GM18520 (cell line): ENCODE results near the gene LMOD1.
"Not testable (repeated sequence)": the region's sequence is repeated elsewhere in the genome, so short reads cannot be mapped to it uniquely, and the experiment has no call there.

ENCODE experiments used
- ATAC-seq: cut with Tn5 transposase; IDR thresholded peaks from one replicate; pipeline ENCODE4 v1.9.1; 2021; ENCODE audit not compliant: unreplicated experiment

Gene LMOD1

GRCh38 chr1:201946224-201946908, at the start of gene LMOD1:
TSS of gene LMOD1 (minus strand) at chr1:201946548. CDS start at chr1:201946340, 208 bp downstream.
- no peak for ATAC-seq

DNA sequence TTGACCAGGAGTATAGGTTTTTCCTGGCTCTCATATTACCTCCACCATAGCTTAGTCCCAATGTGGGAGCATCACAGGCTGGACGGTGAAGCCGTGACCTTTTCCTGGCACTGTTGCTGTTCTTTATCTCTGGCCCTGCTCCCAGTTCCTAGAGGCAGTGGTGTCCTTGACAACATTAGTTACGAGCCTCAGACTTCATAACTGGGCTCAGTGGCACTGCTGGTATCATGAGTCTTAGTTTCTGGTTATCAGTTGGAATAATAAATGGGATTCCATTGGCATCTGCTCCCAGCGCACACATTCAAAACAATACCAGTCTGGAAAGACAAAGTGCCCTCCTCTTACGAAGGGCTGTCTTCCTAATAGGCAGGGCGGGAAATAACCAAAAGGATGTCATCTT, 44.1 kb upstream of the LMOD1 start:
- no peak for ATAC-seq

GRCh38 chr1:201989354-201990128, 43.2 kb upstream of the LMOD1 start:
- ATAC-seq: no peak

DNA sequence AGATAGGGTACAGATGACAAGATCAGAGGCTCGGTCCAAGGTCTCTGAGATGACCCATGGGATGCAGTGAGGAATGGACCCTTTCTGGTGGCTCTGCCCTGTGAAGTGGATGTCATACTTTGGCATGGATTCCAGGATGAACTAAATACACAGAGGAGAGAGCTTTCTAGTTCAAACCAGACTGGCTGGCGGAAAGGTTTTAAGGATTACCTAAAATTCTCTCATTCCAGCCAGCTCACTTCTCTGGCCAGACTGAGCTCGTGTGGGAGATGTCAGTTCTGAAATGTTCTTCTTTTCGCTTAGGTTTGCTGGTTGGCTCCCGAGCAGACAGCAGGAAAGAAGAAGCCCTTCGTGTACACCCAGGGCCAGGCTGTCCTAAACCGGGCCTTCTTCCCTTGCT, 42.3 kb upstream of the LMOD1 start:
- no peak for ATAC-seq

- ATAC-seq: no peak
These were observed 39.0 kb upstream of the LMOD1 start for GRCh38 chr1:201985355-201985754.

GRCh38 chr1:201984446-201984845, 38.1 kb upstream of the LMOD1 start:
- no peak for ATAC-seq

DNA sequence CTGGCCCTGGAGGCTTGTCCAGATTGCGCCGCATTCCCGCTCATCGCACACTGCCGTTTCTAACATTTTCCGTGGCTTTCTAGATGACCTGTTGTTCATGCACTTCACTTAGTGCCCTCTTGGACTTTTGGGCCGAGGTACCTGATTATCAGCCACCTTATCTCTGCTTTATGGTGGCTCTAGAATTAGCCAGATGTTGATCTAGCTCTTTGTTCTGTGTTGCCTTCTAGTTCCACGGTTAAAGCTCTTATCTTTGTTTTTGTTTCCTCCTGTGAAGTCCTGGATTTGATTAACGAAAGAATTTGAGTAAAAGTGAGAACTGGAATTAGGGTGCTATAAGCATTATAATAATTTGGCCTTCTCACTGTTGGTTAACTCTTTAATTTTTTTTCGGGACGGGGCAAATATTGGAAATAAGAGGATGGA, 37.0 kb upstream of the LMOD1 start:
- no peak for ATAC-seq

DNA sequence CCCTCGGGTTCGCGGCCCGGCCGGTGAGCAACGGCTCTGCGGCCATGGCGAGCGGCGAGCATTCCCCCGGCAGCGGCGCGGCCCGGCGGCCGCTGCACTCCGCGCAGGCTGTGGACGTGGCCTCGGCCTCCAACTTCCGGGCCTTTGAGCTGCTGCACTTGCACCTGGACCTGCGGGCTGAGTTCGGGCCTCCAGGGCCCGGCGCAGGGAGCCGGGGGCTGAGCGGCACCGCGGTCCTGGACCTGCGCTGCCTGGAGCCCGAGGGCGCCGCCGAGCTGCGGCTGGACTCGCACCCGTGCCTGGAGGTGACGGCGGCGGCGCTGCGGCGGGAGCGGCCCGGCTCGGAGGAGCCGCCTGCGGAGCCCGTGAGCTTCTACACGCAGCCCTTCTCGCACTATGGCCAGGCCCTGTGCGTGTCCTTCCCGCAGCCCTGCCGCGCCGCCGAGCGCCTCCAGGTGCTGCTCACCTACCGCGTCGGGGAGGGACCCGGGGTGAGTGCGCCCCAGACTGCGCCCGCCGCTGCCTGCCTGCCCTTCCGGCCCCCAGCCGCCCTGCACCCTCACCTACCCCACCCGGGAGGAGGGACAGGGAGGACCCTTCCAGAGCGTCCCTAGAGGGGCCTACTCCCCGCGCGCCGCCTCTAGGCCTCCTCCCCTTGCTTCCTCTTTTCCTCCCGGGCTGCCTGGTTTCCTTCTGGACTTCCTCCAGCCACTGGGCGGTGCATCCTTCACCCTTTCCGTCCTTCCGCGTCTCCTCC, 36.5 kb upstream of the LMOD1 start, which contains the start of gene RNPEP:
Gene RNPEP (plus strand): TSS at position 26 of the 757 bp plus-strand sequence. CDS start 19 bp downstream, at position 45.
- ATAC-seq: peak; percentile 55

DNA sequence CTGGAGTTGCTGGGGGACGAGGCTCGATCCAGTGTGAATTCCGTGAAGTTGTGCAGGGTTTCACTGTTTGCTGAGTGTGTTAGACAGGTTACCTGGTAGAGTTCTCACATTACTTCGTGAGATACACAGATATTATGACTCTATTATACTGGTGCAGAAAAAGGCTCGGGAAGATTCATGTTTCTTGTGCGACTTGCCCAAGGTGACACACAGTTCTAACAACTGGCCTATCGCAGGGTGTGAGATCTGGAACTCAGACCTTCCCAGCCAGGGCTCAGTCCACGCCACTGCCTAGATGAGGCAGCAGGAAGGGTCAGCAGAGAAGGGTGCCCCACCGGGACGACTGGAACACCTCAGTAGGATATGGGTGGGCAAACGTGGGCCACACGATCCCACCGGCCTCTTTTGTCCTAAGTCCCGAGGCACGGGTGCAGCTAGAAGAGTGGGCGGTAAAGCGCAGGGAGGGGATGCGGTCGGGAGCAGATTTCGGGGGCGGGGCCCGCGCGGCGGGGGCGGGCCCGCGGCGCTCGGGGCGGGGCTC, 35.8 kb upstream of the LMOD1 start:
- peak; percentile 5 for ATAC-seq

DNA sequence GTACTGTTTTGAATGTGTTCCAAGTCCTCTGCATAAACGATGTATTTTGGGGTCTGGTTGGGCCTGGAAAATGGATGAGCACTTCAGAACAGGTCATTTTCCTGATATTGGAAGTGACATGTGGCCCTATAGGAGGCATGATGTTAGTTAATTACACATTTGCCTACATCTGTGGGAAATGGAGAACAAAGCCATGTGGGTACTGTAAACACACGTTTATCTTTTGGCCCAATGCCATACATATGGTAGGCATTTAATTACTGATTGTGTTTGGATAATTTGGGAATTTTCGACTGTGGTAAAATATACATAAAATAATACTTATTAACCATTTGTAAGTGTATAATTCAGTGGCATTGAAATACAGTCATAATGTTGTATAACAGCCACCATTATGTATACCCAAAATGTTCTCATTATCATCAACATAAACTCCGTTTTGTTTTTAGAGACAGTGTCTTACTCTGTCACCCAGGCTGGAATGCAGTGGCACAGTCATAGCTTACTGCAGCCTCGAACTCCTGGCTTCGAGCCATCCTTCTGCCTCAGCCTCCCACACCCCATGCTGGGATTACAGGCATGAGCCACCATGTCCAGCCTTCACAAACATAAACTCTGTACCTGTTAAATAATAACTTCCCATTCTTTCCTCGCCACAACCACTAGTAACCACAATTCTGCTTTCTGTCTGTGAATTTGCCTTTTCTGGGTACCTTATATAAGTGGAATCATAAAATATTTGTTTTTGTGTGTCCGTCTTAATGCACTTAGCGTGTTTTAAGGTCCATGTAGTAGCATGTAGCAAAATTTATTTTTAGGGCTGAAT, 24.2 kb upstream of the LMOD1 start:
- ATAC-seq: no peak

GRCh38 chr1:201968202-201968925, 22.0 kb upstream of the LMOD1 start:
- no peak for ATAC-seq

DNA sequence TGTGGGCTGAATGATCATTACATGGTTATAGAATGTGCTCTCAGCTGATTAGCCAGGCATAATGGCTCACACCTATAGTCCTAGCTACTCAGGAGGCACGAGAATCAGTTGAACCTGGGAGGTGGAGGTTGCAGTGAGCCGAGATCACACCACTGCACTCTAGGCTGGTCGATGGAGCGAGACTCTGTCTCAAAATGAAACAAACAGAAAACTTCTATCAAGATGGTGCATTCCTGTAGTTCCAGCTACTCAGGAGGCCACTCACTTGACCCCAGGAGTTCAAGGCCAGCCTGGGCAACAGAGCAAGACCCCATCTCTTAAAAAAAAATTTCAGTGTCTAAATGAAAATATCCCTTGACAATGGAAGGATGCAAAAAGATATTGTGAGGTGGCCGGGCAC, 19.8 kb upstream of the LMOD1 start:
- no peak for ATAC-seq

DNA sequence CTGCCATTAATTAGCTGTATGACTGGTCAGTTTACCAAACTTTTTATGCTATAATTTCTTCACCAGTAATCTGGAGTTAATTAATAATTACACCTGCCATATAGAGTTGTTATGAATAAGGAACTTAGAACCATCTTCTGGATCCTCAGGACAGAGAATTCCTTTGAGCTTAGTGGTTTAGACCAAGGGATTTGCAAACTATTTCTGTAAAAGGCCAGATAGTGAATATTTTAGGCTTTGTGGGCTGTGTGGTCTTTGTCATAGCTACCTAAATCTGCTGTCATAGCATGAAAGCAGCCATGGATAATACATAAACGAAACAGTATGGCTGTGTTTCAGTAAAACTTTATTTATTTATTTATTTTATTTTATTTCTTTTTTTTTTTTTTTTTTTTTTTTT, 17.9 kb upstream of the LMOD1 start:
- ATAC-seq: no peak

DNA sequence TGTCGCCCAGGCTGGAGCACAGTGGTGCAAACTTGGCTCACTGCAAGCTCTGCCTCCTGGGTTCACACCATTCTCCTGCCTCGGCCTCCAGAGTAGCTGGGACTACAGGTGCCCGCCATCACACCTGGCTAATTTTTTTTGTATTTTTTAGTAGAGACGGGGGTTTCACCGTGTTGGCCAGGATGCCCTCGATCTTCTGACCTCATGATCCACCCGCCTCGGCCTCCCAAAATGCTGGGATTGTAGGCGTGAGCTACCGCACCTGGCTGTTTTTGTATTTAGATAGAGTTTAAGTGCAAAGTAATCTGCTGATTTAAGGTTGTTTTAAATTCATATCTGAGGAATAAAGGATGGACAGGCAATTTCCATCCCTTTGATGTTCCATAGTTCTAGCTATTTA, 16.0 kb upstream of the LMOD1 start:
- not testable (repeated sequence) for ATAC-seq

GRCh38 chr1:201958348-201958747, 12.0 kb upstream of the LMOD1 start:
- ATAC-seq: no peak

GRCh38 chr1:201955729-201956143, 9.4 kb upstream of the LMOD1 start:
- no peak for ATAC-seq

GRCh38 chr1:201955009-201955728, 8.8 kb upstream of the LMOD1 start, which contains the start of gene TIMM17A:
TSS of gene TIMM17A (plus strand) at chr1:201955503. CDS start at chr1:201955527, 24 bp downstream.
- ATAC-seq: peak; percentile 100

- ATAC-seq: no peak
These were observed 8.1 kb upstream of the LMOD1 start for GRCh38 chr1:201954263-201955008.
